22Rv1 (cell line): Measurements from ENCODE around the gene HMGN5.

ENCODE experiments used
- ZFX ChIP-seq: fragments of 450-650 bp; IDR thresholded peaks from 2 replicates; pipeline ENCODE4 v1.6.1; 2017; ENCODE audit warnings: antibody characterized with exemption, borderline replicate concordance
- TF ChIP-seq, protein P1 (sequence below): fragments of 450-650 bp; IDR thresholded peaks from 2 replicates; pipeline ENCODE4 v1.5.1; 2017; ENCODE audit warnings: mild to moderate bottlenecking

- TF ChIP-seq, protein P1, sequence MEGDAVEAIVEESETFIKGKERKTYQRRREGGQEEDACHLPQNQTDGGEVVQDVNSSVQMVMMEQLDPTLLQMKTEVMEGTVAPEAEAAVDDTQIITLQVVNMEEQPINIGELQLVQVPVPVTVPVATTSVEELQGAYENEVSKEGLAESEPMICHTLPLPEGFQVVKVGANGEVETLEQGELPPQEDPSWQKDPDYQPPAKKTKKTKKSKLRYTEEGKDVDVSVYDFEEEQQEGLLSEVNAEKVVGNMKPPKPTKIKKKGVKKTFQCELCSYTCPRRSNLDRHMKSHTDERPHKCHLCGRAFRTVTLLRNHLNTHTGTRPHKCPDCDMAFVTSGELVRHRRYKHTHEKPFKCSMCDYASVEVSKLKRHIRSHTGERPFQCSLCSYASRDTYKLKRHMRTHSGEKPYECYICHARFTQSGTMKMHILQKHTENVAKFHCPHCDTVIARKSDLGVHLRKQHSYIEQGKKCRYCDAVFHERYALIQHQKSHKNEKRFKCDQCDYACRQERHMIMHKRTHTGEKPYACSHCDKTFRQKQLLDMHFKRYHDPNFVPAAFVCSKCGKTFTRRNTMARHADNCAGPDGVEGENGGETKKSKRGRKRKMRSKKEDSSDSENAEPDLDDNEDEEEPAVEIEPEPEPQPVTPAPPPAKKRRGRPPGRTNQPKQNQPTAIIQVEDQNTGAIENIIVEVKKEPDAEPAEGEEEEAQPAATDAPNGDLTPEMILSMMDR: no peak
- no peak for TF ChIP-seq ZFX
Observed at GRCh38 chrX:81215685-81216084, 14.0 kb upstream of the HMGN5 start.
